Heart right ventricle (tissue), 16 donors: Measurements from ENCODE around the gene ABO. TPM values are rescaled to one million over a fixed set of nuclear protein-coding genes. Genes with fewer than 3 reads are reported as not detected.

Experiments
- ATAC-seq, 8 donors: fragments of 200-7000 bp; cut with Tn5 transposase; one replicate each; pipeline ENCODE4 v1.9.1; 2020; ENCODE audit warnings: mild to moderate bottlenecking in 8 of 8, moderate library complexity in 8 of 8, moderate number of reproducible peaks in 1 of 8
- DNase-seq, 2 donors: peaks; one replicate each; pipeline ENCODE4 v3.0.0-alpha.2; 2020
- H3K27ac ChIP-seq, 10 donors: fragments of 200-600 bp; sonication (generic) in 2 of 10; one replicate each; pipeline versions ENCODE4 v1.5.0 to v1.8.0; 2020 to 2022; ENCODE audit warnings: mild to moderate bottlenecking in 3 of 10
- H3K27me3 ChIP-seq, 7 donors: fragments of 200-600 bp; one replicate each; pipeline ENCODE4 v1.8.0; 2021 to 2022; ENCODE audit warnings: mild to moderate bottlenecking in 2 of 7
- H3K36me3 ChIP-seq, 9 donors: fragments of 200-600 bp; sonication (generic) in 1 of 9; one replicate each; pipeline versions ENCODE4 v1.5.0 to v1.8.0; 2020 to 2022; ENCODE audit warnings: mild to moderate bottlenecking in 2 of 9
- H3K4me1 ChIP-seq, 9 donors: fragments of 200-600 bp; sonication (generic) in 1 of 9; one replicate each; pipeline versions ENCODE4 v1.5.0 to v1.8.0; 2020 to 2022; ENCODE audit warnings: mild to moderate bottlenecking in 4 of 9
- H3K4me3 ChIP-seq, 10 donors: fragments of 200-600 bp; sonication (generic) in 2 of 10; one replicate each; pipeline versions ENCODE4 v1.5.0 to v1.8.0; 2020 to 2022; ENCODE audit warnings: mild to moderate bottlenecking in 7 of 10, moderate library complexity in 2 of 10
- H3K9me3 ChIP-seq, 11 donors: fragments of 200-600 bp in 10 of 11; sonication (generic) in 2 of 11; one replicate each; pipeline versions ENCODE4 v1.5.0 to v1.8.0; 2013 to 2022; ENCODE audit warnings: mild to moderate bottlenecking in 2 of 11, control low read depth in 1 of 11, moderate library complexity in 1 of 11
- WGBS, 2 donors: extraction: QIAGEN DNeasy Blood & Tissue Kit; methylation state at CpG; one replicate each; pipeline ENCODE4 v1.1.7; 2013; ENCODE audit warnings: inconsistent platforms in 1 of 2; 5-methylcytosine and 5-hydroxymethylcytosine counted together
- intact Hi-C, 10 donors: fragments of 100-400 bp; cut with DNase I; formaldehyde crosslinking; loops; one replicate each; pipeline versions ENCODE4 v1.11.1 to v1.14.2; 2022
- long read RNA-seq, 3 donors: library from polyadenylated mRNA; unstranded; transcript quantifications; one replicate each; pipeline ENCODE4 v2.0.0, GENCODE V29; 2020 to 2021
- polyA plus RNA-seq, 2 donors: library from polyadenylated mRNA; stranded (reverse); fragments of 200-250 nt; gene quantifications; one replicate each; pipeline ENCODE4 v1.2.3, GENCODE V29; 2013
- total RNA-seq, 10 donors: library from RNA; stranded (reverse); fragmentation: NEBNext Ultra II Directional in 3 of 10; extraction: Animal tissue kit (Norgen Biotek cat#: 25700) in 3 of 10; gene quantifications; one replicate each; pipeline versions ENCODE4 v1.2.1 to v1.2.4, GENCODE V29; 2021 to 2023
- TF ChIP-seq, protein P1 (sequence below), 9 donors: fragments of 200-600 bp; sonication (generic) in 2 of 9; IDR thresholded peaks; one replicate each; pipeline versions ENCODE4 v1.5.0 to v1.8.0; 2021 to 2022; ENCODE audit warnings: antibody characterized with exemption in 9 of 9, mild to moderate bottlenecking in 5 of 9, moderate library complexity in 1 of 9
- donor health status: Arrhythmogenic right ventricular cardiomyopathy.
- donor health status: ischemic (EF 13 %, LVEDD 7.1; RV severe dilation, severe dysfunction).
- donor health status: healthy with polysubstance abuse.
- donor health status: DM: no; HTN: yes; CAD: no.
- donor health status: DM: no; HTN: no; CAD: no.
- donor health status: ischemic (EF 25% LVEDD 6.9; RV normal size, moderate dysfunction).
- donor health status: ischemic (EF 25% LVEDD 5.7; RV mildly dilated, moderate dysfunction).
- donor health status: healthy.
- donor health status: DM: yes; HTN: yes; CAD: no.
- donor health status: Ischemic cardiomyopathy.
- donor health status: ischemic (EF 35%, LVEDD 5.7; RV mildly dilated, moderate dysfunction).
- donor health status: nonischemic (EF 11% LVEDD 7.7; RV severe dilation, severe dysfunction).
- donor health status: DM: yes; HTN: yes; CAD: no.
- donor health status: PGD.
- donor health status: ischemic (EF 29% LVEDD 5.4; RV normal size, mild dysfunction).
- donor health status: nonischemic (EF 23%, LVEDD 6.1; RV moderate dilation, normal function).

ABO gene
- total RNA-seq (1 to 10 TPM in 7 of 10 donors, under 1 TPM in 3; 0.25 to 2.7 (median 1.6) TPM), polyA plus RNA-seq (1 to 10 TPM in 1 of 2 donors, under 1 TPM in 1; 0.55 to 2.9 TPM)
- long read RNA-seq, donor 1: 0 reads
- long read RNA-seq, donor 2, partial matches to known transcripts: 0 of 2 reads
- long read RNA-seq, donor 2, other reads (novel, unspliced or antisense): 1 of 2 reads
- long read RNA-seq, donor 3, partial matches to known transcripts: 1 of 2 reads
- long read RNA-seq, donor 3, other reads (novel, unspliced or antisense): 1 of 2 reads

DNA sequence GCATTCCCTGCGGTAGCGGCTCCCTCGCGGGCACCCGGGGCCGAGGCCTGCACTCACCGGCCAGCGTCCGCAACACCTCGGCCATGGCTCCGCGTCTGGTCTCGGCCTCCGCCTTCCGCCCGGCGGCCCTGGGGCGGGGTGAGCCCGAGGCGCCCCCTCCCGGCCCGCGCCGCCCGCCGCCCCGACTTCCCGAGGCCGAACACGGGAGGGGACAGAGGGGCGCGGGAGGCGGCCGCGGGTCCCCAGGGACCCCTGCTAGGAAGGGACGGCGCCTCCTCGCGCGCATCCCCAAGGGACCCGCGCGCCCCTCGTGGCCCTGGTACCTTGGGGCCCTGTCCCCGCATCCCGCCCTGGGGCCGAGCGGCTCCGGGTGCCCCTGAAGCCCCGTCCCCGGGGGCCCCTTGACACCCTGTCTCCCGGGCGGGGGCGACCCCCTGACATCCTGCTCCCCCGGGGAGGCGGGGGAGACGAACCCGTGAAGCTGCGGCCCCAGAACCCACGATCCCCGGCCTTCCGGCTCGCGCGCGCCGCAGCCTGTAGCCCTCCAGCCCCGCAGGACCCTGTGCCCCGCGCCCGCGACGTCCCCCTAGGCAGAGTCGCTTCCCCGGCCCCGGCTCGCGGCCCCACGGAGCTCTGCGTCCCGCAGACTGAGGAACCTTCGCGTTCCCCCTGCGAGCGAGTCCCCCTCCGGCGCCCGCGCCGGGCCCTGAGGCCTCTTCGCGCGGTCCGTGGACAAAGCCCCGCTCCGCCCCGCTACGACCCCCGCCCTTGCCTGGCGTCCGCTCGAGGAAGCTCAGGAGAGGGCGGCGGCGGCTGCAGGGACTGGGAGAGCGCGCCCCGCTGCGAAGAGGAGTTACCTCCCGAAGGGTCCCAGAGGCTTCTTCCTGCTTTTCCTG is at the start of gene ABO:
Gene ABO (minus strand): TSS at position 97 of the 896 bp plus-strand sequence.
- Histone ChIP-seq H3K27me3 (peaks cover 0 to 53% (median 27%) of the 10 kb centered on the region in 7 donors), H3K4me1 (peaks cover 0 to 23% (median 3%) of the 10 kb centered on the region in 9 donors), H3K4me3 (peak within 1 kb of the TSS; percentile 53 to 82 (median 66)), H3K36me3 (no peaks in the 10 kb centered on the region), H3K9me3 (peaks cover 0 to 6% (median 0%) of the 10 kb centered on the region in 11 donors), H3K27ac (peak within 1 kb of the TSS; percentile 50 to 93 (median 86))
- WGBS, 2 donors: 1 to 2% methylated on average over 85 to 110 of the region's 110 CpGs
- TF ChIP-seq, protein P1, sequence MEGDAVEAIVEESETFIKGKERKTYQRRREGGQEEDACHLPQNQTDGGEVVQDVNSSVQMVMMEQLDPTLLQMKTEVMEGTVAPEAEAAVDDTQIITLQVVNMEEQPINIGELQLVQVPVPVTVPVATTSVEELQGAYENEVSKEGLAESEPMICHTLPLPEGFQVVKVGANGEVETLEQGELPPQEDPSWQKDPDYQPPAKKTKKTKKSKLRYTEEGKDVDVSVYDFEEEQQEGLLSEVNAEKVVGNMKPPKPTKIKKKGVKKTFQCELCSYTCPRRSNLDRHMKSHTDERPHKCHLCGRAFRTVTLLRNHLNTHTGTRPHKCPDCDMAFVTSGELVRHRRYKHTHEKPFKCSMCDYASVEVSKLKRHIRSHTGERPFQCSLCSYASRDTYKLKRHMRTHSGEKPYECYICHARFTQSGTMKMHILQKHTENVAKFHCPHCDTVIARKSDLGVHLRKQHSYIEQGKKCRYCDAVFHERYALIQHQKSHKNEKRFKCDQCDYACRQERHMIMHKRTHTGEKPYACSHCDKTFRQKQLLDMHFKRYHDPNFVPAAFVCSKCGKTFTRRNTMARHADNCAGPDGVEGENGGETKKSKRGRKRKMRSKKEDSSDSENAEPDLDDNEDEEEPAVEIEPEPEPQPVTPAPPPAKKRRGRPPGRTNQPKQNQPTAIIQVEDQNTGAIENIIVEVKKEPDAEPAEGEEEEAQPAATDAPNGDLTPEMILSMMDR (IDR thresholded peaks at IDR 0.05): peak; percentile 13 to 69 (median 40)
- DNase-seq (peak; percentile 44 to 48), ATAC-seq (peak; percentile 77 to 95 (median 86))
- intact Hi-C loops: loop anchor here in 4 of 10 donors (1.0 to 5.0 kb wide), 3 partner anchors 39 to 89 kb away; no protein-coding TSS in a partner anchor

DNA sequence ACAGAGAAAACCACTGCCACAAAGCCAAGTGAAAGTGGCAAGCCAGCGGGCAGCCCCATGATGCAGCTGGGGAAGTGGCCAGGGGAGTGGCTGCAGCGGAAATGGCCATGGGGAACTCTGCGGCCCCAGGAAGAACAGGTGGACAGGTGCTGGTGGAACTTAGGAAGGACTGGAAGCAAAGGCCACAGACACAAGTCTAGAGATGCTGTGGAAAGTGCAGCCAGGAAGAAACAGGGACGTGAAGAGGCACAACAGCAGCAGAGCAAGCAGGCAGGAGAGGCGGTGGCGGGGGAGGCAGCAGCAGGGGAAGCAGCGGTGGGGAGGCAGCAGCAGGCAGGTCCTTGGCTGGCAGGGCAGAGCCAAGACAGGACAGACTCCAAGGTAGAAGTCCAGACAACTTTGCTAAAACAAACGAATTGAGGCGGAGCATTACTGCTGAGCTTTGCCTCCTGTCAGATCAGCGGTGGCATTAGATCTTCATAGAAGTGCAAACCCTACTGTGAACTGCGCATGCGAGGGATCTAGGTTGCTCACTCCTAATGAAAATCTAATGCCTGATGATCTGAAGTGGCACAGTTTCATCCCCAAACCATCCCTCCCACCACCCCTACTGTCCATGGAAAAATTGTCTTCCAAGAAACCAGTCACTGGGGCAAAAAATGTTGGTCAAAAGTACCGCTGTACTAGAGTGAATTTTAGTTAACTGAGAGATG is 49.1 kb upstream of the ABO start:
- no peak for ATAC-seq
- no peak overlapping the region for H3K27ac ChIP-seq
- WGBS, 2 donors: 84 to 86% methylated on average over 13 of the region's 13 CpGs
- H3K27me3 ChIP-seq: peaks cover 0 to 10% (median 0%) of the 10 kb centered on the region in 7 donors
- H3K9me3 ChIP-seq: no peaks in the 10 kb centered on the region
- no peak for DNase-seq
- no peaks in the 10 kb centered on the region for H3K36me3 ChIP-seq
- intact Hi-C loops: loop anchor here in 1 of 10 donors (5.0 kb wide), 1 partner anchor 137 kb away; no protein-coding TSS in a partner anchor
- H3K4me1 ChIP-seq: no peaks in the 10 kb centered on the region
- TF ChIP-seq, protein P1 (IDR thresholded peaks at IDR 0.05): no peak
- no peak overlapping the region for H3K4me3 ChIP-seq

DNA sequence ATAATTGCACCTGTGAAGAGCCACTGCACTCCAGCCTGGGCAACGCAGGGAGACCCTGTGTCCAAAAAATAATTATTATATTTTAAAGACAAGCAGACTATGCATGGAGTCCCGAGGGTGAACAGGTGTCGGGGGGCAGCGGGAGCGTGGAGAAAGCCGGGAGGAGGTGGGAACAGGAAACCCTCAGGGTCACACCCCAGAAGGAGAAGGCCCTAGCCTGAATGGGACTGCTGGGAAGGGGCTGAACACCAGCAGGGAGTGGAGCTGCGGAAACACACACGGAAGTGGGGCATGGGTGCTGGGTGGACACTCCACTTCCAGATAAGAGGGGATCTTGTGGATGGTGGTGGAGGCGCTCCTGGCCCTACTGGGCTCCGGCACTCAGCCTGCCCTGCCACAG is 48.2 kb upstream of the ABO start:
- Histone ChIP-seq H3K9me3 (no peaks in the 10 kb centered on the region), H3K27me3 (peaks cover 0 to 10% (median 0%) of the 10 kb centered on the region in 7 donors), H3K36me3 (no peaks in the 10 kb centered on the region), H3K4me3 (no peak overlapping the region), H3K27ac (no peak overlapping the region), H3K4me1 (no peaks in the 10 kb centered on the region)
- no peak for DNase-seq
- TF ChIP-seq, protein P1 (IDR thresholded peaks at IDR 0.05): no peak
- no peak for ATAC-seq
- intact Hi-C loops: loop anchor here in 1 of 10 donors (5.0 kb wide), 1 partner anchor 136 kb away; no protein-coding TSS in a partner anchor
- 86% methylated on average over 10 of the region's 10 CpGs for WGBS, 2 donors

DNA sequence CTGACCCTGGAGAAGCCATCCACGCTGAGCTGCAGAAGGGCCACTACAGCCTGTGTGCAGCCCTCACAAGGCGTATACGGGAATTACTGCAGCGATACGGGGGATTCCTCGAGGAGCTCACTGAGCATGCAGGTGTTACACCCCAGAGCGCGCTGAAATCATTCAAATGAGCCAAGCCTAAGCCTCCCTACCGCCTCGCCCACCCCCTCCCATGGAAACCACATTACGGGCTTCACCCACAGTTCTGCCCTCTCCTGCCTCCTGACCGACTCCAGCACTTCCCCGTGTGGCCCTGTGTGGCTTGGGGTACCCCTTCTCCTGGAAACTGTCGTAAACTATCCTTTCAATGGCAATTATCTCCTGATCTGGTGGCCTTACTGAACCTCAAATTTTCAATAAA is 47.7 kb upstream of the ABO start:
- peaks cover 0 to 10% (median 0%) of the 10 kb centered on the region in 7 donors for H3K27me3 ChIP-seq
- H3K4me1 ChIP-seq: no peaks in the 10 kb centered on the region
- DNase-seq: no peak
- H3K9me3 ChIP-seq: no peaks in the 10 kb centered on the region
- 83 to 84% methylated on average over 14 of the region's 14 CpGs for WGBS, 2 donors
- H3K36me3 ChIP-seq: no peaks in the 10 kb centered on the region
- no peak overlapping the region for H3K4me3 ChIP-seq
- TF ChIP-seq, protein P1 (IDR thresholded peaks at IDR 0.05): no peak
- ATAC-seq: no peak
- no peak overlapping the region for H3K27ac ChIP-seq
- intact Hi-C loops: loop anchor here in 1 of 10 donors (5.0 kb wide), 1 partner anchor 135 kb away; no protein-coding TSS in a partner anchor
